NCI-H1930 (cell line): Measurements from ENCODE around the gene KCTD6.

ENCODE experiments used
- DNase-seq, 2 experiments: peaks; one replicate each; lab custom pipeline; 2025; lab: John Stamatoyannopoulos, UW

Gene KCTD6

GRCh38 chr3:58491506-58492402 lies at the start of gene KCTD6:
TSS of gene KCTD6 (plus strand) at chr3:58492096. CDS start at chr3:58498756, 6,660 bp downstream.
- DNase-seq = peak; percentile 66 to 85

DNA sequence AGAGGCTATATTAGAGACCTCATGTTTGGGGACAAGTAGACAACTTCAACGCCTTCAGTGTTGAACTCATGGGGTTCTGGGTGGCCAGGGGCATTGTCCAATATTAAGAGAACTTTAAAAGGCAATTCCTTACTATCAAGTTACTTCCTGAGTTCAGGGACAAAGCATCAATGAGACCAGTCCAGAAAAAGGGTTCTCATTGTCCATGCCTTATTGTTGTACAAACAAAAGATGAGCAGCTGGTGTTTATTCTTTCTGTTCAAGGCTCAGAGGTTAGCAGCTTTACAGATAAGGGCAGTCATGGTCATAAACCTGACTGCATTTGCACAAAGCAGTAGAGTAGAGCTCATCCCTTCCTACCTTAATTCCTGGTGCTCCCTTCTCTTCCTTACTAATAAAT lies 39.7 kb upstream of the KCTD6 start:
- DNase-seq = peak in 1 of 2 experiments; percentile 13

DNA sequence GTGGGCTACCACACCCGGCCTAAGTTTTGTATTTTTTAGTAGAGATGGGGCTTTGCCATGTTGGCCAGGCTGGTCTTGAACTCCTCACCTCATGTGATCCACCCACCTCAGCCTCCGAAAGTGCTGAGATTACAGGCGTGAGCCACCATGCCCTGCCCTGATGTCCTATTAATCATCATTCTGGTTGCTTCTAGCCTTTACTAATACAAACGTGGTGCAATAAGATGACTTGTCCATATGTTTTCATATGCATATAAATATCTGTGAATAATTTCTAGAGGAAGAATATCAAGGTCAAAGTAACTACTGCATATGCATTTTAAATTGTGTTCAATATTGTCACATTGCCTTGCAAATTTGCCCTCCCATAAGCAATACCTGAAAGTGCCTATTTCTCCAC lies 32.7 kb upstream of the KCTD6 start:
- no peak for DNase-seq

GRCh38 chr3:58462829-58463180 lies 29.1 kb upstream of the KCTD6 start:
- DNase-seq = no peak

GRCh38 chr3:58463181-58463941 lies 28.5 kb upstream of the KCTD6 start:
- peak; percentile 11 to 42 for DNase-seq

DNA sequence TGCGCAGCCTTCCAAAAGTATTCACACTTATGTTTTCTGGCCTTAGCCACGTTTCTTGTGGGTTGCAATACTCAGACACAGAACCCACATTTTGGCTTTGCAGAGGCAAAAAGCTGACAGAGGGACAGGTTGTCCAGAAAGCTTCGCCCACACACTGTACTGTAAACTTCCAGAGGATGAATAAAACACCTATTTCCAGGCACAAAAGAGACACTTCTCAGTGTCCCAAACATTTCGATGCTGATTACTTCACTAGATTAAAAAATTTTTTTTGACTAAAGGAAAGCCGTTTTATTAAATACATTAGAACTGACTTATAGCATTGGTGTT lies 28.0 kb upstream of the KCTD6 start:
- DNase-seq = no peak

- no peak for DNase-seq
Observed at GRCh38 chr3:58464866-58465265, 27.0 kb upstream of the KCTD6 start.

- DNase-seq = no peak
Observed at GRCh38 chr3:58466899-58467563, 24.9 kb upstream of the KCTD6 start.

- no peak for DNase-seq
Observed at GRCh38 chr3:58469096-58469495, 22.8 kb upstream of the KCTD6 start.

- DNase-seq = no peak
Observed at GRCh38 chr3:58470363-58471024, 21.4 kb upstream of the KCTD6 start.

- peak; percentile 17 to 69 for DNase-seq
Observed at GRCh38 chr3:58471025-58471887, 20.6 kb upstream of the KCTD6 start.

- DNase-seq = no peak
Observed at GRCh38 chr3:58473275-58473674, 18.6 kb upstream of the KCTD6 start.

- no peak for DNase-seq
Observed at GRCh38 chr3:58474348-58474911, 17.5 kb upstream of the KCTD6 start.

GRCh38 chr3:58474967-58475578 lies 16.8 kb upstream of the KCTD6 start:
- DNase-seq = no peak

DNA sequence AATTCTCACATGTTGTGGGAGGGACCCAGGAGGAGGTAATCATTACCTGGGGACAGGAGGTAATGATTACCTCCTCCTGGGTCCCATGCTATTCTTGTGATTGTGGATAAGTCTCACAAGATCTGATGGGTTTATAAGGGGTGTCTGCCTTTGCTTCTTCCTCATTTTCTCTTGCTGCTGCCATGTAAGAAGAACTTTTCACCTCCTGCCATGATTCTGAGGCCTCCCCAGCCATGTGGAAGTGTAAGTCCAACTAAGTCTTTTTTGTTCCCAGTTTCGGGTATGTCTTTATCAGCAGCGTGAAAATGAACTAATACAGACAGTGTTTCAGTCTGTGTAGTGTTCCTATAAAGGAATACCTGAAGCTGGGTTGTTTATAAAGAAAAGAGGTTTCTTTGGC lies 13.1 kb upstream of the KCTD6 start:
- DNase-seq = no peak

- no peak for DNase-seq
Observed at GRCh38 chr3:58480309-58480708, 11.6 kb upstream of the KCTD6 start.

GRCh38 chr3:58482917-58483636 lies 8.8 kb upstream of the KCTD6 start:
- DNase-seq = no peak

DNA sequence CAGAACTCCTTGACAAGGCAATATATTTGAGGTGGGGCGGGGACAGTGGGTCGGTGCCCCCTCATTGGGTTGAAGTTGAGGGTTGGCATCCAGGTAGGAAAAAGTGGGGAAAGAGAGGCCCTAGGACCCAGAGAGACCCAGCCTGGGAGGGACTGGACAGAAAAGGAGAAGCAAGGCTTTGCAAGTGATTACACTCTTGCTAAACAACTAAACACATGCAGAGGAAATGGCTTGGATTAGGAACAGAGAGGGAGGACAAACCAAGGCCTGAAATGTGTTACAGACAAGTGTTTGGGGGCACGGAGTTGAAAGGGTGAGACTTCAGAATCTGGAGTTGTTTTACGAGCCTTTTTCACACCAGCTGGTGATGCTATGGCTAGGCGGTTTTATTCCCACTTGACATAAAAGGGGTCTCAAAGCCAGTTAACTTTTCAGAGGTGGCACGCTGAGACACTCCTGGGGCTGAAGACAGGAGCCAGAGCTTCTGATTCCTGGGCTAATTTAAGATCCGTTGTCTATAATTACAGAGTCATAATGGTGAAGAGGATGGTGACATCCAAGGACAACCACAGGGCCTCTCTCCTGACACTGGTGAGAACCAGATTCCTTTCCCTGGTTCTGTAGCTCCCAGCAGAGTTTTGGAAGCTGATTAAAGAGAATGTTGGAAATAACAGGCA lies 7.7 kb upstream of the KCTD6 start:
- DNase-seq = no peak

DNA sequence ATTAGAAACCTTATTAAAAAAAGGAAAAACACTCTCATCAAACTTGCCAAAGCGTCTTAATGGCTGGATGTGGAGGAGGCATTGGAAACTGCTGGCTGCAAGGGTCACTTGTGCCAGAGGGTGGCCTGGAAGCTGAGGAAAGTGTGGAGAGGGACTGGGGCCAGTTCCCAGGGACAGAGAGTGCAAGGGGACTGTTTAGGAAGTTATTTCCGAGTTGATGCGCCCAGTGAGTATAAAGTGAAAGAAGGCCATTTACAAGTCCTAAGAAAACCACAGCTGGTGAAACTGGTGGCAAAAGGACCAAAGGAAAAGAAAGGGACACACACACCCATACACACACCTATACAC lies 7.2 kb upstream of the KCTD6 start:
- DNase-seq = no peak
